ENCODE results near the gene PAGR1.

GRCh38 chr16:29821643-29822115 is 5.7 kb downstream of the PAGR1 start:
- no peak for TF ChIP-seq ZNF644 (tag; IDR thresholded peaks at IDR 0.05; ENCODE audit: low read depth)
- TF ChIP-seq, protein P1, sequence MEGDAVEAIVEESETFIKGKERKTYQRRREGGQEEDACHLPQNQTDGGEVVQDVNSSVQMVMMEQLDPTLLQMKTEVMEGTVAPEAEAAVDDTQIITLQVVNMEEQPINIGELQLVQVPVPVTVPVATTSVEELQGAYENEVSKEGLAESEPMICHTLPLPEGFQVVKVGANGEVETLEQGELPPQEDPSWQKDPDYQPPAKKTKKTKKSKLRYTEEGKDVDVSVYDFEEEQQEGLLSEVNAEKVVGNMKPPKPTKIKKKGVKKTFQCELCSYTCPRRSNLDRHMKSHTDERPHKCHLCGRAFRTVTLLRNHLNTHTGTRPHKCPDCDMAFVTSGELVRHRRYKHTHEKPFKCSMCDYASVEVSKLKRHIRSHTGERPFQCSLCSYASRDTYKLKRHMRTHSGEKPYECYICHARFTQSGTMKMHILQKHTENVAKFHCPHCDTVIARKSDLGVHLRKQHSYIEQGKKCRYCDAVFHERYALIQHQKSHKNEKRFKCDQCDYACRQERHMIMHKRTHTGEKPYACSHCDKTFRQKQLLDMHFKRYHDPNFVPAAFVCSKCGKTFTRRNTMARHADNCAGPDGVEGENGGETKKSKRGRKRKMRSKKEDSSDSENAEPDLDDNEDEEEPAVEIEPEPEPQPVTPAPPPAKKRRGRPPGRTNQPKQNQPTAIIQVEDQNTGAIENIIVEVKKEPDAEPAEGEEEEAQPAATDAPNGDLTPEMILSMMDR (IDR thresholded peaks at IDR 0.05 in 2 of 3, conservative IDR thresholded peaks at IDR 0.05 in 1 of 3; ENCODE audit: insufficient read depth in 2 of 3, low read depth in 1 of 3, low read length in 3 of 3) = no peak
- no peak for TF ChIP-seq STAT5B (CRISPR knock-in tag; IDR thresholded peaks at IDR 0.05)
- TF ChIP-seq CHD2 (IDR thresholded peaks at IDR 0.05; ENCODE audit: low read depth, low read length) = no peak
- no peak for TF ChIP-seq NR1H2 (CRISPR knock-in tag; IDR thresholded peaks at IDR 0.05)
- TF ChIP-seq ELF2 (CRISPR knock-in tag; IDR thresholded peaks at IDR 0.05) = no peak
- no peak for TF ChIP-seq POLR2A (conservative IDR thresholded peaks at IDR 0.05)
- TF ChIP-seq CEBPB (tag; IDR thresholded peaks at IDR 0.05) = no peak
- no peak for TF ChIP-seq CAMTA2 (CRISPR knock-in tag; conservative IDR thresholded peaks at IDR 0.05)

Data from K562 (cell line).